ENCODE data around the gene MEX3A. TPM values are rescaled to one million over a fixed set of nuclear protein-coding genes. Genes with fewer than 3 reads are reported as not detected.
"Not testable (repeated sequence)": the region's sequence is repeated elsewhere in the genome, so short reads cannot be mapped to it uniquely, and the experiment has no call there.

Gene MEX3A
- polyA plus RNA-seq, 3 donors = 43.2 to 53.5 (median 50.1) TPM

DNA sequence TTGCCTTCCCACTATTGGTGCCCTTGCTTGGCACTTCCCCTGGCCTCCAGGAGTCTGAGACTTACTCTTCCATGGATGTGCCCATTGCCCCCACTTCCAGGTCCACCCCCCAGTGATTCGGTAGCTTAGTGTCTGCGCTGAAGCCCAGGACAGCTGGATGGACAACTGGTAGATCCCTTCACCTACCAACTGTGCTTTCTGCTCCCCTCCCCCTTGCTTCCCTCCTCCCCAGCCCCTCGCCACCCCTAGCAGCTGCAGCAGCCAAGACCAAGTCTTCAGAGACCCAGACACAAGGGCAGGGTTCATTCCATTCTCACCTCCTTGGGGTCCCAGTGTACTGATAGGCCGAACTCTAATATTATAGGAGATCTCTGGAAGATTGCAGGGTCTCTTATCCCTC lies 39.2 kb upstream of the MEX3A start:
- DNase-seq = no peak

DNA sequence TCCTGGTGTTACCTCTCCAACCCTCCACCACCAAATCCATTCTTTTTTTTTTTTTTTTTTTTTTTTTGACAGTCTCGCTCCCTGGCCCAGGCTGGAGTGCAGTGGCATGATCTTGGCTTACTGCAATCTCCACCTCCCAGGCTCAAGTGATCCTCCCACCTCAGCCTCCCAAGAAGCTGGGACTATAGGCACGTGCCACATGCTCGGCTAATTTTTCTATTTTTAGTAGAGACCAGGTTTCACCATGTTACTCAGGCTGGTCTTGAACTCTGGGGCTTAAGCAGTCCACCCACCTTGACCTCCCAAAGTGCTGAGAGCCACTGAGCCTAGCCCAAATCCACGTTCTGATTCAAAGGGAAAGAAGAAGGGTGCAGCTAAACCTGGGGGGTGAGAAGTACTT lies 38.7 kb upstream of the MEX3A start:
- DNase-seq = not testable (repeated sequence)

DNA sequence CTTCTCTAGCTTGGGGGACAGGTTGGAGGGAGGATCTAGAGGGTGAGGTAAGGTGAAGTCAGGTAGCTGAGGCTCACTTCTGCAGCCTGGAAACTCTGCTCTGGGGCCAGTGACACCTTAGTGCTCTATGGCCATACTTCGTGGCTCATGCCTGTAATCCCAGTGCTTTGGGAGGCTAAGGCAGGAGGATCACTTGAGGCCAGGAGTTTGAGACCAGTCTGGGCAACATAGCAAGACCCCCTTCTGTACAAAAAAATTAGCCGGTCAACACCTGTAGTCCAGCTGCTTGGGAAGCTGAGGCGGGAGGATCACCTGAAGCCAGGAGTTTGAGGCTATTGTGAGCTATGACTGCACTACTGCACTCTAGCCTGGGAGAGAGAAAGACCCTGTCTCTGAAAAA lies 38.1 kb upstream of the MEX3A start:
- no peak for DNase-seq

DNA sequence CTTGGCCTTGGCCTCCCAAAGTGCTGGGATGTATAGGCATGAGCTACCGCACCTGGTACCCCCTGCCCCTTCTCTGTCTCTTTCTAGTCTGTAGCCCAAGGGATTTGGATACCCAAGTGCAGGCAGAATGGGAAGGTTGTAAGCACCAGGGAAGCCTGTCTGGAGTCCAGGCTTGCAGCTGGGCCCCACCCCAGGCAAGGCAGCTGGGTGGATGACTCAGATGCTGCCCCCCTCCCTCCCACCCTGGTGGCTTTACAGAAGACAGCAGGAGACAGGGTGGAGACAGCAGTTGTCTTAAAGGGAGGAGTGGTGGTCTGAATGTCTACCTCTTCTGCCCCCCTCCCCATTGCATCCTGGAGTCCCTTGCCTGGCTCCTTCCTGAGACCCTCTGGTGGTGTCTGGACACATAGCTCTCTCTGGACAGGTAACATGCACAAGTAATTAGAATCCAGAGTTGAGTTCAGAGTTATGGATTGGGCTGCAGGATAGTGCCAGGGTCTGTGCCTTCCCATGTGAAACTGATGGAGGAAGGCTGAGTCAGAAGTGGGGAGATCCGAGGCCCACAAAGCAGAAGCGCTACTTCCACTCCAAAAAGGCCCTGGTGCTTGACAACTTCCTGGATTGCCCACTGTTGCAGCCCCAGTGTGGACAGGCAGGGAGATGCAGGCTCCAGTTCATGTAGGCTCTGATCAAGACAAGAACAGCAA lies 37.4 kb upstream of the MEX3A start:
- no peak for DNase-seq

DNA sequence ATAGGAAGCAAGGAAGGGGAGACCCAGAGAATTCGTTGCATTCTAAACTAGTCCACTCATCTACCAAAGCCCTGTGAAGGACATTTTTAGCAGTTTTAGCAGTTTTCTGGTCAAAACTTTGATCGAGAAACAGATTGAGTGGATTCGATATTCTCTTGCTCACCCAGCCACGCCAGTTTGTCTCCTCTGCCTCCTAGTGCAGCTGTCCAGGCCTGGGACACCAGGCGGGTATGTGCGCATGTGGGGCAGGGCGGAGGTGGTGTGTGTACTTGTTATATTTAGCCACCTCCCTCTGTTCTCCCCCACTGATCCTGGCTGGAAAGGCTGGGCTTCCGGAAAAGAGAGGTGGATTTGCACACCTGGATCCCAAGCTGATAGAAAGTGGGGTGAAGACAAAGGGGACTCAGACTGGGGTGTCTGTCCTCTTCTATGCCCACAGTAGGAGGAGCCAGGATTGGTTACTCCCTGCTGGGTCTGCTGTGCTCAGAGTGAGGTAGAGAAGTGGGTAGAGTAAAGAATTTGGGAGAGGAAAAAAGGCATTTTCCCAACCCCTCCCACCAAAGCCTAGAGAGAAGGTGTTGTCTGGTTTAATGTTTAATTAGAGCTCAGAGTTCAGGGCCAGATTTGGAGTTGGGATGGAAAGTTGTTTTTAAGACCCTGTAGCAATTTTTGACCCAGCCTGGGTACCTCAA lies 36.1 kb upstream of the MEX3A start:
- no peak for DNase-seq

DNA sequence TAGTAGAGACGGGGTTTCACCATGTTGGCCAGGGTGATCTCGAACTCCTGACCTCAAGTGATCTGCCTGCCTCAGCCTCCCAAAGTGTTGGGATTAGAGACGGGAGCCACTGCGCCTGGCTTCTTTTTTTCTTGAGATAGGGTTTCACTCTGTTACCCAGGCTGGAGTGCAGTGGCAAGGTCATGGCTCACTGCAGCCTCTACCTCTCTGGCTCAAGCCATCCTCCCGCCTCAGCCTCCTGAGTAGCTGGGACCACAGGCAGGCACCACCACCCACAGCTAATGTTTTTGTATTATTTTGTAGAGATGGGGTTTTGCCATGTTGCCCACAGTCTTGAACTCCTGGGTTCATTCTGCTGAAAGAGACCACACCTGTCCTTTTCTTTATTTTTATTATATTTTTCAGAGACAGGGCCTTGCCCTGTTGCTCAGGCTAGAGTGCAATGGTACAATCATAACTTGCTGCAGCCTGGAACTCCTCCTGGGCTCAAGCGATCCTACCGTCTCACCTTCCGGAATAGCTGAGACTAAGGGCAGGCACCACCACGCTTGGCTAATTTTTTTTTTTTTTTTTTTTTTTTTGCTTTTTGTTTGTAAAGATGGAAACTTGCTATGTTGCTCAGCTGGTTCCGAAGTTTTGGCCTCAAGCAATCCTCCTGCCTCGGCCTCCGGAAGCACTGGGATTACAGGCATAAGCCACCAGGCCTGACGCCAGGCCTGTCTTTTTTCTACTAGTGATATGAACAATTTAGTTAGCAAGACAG lies 35.3 kb upstream of the MEX3A start:
- no peak for DNase-seq

DNA sequence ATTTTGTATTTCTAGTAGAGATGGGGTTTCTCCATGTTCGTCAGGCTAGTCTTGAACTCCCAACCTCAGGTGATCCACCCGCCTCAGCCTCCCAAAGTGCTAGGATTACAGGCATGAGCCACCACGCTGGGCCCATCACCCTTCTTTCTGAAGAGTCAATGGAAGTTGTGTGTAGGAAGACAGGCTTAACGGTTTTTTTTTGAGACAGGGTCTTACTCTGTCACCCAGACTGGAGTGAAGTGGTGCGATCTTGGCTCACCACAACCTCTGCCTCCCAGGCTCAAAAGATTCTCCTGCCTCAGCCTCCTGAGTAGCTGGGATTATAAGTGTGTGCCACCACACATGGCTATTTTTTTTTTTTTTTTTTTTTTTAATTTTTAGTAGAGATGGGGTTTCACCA lies 34.5 kb upstream of the MEX3A start:
- DNase-seq = not testable (repeated sequence)

DNA sequence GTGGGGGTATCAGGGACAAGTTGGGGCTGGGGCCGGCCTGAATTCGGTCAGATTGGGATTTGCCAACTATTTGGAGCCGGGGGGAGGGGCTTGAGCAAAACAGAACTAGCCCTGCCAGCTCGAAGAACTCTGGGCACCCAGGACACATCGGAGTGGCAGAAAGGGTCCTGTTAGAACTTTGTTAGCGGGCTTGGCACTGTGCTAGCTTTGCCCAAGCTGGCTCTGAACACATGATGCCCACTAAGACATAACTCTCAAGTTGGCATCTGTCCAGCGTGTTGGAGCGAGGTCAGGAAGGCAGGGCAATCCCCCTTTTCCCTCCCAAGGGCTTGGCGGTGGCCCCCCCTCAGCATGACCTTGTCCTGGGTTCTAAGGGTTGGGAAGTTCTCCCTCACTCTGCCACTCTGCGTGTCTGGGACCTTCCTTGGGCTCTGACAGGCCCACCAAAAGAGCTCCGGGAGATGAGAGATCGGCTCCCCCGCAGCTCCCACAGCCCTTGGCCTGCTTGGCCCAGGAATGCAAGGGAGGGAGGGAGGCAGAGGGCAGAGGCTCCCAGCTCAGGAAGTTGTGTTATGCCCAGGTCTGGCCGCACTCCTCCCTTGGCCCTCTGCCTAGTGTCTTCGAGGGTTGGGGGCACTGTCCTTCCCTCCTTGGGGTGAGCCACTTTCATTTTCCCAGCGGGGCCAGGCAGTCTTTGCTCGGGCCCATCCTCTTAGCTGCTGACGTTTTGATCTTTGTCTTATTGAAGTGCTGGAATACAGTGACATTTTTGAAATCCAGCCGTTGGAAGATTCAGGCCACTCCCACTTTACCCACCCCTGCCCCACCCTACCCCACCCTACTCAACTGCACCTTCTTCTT lies 33.5 kb upstream of the MEX3A start:
- peak; percentile 83 for DNase-seq

DNA sequence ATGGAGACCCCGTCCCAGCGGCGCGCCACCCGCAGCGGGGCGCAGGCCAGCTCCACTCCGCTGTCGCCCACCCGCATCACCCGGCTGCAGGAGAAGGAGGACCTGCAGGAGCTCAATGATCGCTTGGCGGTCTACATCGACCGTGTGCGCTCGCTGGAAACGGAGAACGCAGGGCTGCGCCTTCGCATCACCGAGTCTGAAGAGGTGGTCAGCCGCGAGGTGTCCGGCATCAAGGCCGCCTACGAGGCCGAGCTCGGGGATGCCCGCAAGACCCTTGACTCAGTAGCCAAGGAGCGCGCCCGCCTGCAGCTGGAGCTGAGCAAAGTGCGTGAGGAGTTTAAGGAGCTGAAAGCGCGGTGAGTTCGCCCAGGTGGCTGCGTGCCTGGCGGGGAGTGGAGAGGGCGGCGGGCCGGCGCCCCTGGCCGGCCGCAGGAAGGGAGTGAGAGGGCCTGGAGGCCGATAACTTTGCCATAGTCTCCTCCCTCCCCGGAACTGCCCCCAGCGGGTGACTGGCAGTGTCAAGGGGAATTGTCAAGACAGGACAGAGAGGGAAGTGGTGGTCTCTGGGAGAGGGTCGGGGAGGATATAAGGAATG lies 32.8 kb upstream of the MEX3A start:
- no peak for DNase-seq

DNA sequence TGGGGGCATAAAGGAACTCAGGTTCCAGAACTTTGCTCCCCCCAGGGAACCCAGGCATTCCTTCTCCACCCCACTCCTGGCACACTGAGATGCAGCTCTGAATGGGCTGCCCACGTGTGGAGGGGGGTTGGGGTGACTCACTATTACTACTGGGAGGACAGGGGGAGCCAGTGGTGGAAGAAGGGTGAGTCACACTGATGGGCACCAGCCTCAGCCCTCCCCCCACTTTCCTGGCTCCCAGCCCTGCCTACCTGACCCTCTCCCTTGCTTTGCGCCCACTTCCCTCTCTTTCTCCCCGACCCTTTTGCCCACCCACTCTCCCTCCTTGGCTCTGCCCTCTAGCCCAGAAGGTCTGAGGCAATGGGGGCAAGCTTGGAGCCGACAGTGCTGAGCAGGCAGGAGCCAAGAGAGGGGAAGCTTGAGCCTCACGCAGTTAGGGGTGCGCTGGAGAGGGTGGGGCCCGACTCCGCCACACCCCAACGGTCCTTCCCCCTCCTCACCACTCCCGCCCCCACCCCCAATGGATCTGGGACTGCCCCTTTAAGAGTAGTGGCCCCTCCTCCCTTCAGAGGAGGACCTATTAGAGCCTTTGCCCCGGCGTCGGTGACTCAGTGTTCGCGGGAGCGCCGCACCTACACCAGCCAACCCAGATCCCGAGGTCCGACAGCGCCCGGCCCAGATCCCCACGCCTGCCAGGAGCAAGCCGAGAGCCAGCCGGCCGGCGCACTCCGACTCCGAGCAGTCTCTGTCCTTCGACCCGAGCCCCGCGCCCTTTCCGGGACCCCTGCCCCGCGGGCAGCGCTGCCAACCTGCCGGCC lies 32.0 kb upstream of the MEX3A start, which contains the start of gene LMNA:
Gene LMNA, plus strand, starts transcription at position 611 of the 818 bp plus-strand sequence. CDS start 208 bp downstream, outside the sequence.
- no peak for DNase-seq

DNA sequence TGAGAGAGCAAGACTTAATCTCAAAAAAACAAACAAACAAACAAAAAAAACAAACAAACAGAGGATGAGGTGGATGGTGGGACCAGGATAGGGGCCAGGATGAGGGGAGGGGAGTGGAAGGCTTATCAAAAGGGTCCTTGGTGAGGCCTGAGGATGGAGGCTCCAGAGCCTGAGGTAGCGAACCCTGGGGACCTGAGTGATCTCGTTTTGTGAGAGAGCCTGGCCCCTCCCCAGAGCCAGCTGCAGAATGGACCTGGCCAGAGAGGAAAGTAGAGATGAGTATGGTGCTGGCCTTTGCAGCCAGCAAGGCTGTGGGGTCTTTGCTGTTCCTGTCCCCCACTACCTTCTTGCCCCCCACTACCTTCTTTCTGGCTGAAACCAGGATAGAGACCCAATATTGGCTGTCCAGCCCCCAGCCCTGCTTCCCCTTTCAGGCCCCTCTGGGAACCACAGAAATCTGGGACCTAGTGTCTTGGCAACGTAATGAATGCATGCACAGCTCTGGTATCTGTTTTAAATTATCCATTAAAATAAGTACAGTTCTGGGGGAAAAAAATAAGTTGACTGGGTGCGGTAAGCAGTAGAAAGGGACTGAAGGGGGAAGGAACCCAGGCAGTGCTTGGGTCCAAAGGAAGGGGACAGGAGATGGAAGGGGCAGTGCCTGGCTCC lies 31.2 kb upstream of the MEX3A start:
- no peak for DNase-seq

DNA sequence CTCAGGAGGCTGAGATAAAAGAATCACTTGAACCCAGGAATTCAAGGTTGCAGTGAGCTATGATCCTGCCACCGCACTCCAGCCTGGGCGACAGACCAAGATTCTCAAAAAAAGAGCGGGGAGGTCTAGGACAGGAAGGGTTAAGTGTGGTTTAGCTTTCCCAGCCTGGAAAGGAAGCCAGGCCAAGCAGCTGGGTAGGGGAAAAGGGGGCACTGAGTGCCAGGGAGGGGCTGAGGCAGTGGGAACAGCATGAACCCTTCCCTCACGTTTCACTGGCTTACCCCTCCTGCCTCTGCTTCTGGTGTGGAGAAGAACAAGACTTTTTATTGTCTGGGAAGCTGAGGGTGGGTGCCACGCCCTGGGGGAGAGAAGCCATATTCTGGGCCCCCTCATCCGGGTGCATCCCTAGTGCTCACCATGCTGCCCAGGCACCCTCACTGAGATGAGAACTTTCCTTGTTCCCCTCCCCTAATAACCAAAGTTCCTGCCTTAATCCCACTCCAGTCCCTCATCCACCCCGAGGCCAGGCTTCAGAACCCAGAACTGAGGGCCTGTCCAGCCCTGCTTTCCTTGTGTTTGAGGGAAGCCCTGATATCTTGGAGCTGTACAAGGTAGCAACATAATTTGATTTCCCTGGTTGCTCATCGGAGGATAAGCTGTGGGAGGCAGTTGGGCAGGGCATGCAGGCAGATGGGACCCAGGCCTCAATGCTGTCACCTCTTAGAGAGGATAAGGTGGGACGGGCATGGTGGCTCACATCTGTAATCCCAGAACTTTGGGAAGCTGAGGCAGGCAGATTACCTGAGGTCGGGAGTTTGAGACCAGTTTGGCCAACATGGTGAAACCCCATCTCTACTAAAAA lies 30.2 kb upstream of the MEX3A start:
- DNase-seq = no peak

DNA sequence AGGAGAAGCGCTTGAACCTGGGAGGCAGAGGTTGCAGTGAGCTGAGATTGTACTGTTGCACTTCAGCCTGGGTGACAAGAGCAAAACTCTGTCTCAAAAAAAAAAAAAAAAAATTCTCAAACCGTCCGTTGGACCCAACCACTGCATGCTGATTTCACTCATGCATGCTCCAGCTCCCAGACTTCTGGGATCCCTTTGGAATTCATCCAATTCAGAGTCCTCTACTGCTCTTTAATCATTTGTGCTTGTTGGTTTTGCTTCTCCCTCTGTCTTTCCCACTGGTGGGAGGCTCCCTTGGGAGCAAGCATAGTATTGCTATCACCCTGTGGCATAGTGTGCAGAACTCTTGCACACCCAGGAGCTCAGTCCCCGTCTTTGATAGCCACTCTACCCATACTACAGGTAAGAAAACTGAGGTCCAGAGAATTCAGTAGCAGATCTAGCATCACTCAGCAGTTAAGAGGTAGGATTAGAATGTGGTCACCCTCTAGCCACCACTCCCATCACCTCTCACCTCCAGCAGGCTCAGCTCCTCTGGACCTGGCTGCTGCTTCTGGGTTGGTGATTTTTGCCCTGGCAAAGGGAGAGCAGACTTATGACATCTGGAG lies 29.2 kb upstream of the MEX3A start:
- no peak for DNase-seq

DNA sequence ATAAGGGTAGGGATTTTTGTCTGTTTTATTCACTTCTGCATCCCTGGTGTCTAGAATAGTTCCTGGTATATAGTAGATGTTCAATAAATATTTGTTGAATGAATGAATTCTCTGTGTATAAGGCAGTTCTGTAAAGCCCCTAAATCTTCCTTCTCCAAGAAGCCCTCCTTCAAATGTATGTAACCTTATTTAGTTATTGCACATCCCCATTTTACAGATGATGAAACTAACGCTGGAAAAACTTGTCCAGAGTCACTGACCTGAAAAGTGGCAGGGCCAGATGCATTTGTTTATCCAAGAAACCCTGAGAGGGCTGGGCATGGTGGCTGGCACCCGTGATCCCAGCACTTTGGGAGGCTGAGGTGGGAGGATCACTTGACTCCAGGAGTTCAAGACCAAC lies 28.0 kb upstream of the MEX3A start:
- no peak for DNase-seq

DNA sequence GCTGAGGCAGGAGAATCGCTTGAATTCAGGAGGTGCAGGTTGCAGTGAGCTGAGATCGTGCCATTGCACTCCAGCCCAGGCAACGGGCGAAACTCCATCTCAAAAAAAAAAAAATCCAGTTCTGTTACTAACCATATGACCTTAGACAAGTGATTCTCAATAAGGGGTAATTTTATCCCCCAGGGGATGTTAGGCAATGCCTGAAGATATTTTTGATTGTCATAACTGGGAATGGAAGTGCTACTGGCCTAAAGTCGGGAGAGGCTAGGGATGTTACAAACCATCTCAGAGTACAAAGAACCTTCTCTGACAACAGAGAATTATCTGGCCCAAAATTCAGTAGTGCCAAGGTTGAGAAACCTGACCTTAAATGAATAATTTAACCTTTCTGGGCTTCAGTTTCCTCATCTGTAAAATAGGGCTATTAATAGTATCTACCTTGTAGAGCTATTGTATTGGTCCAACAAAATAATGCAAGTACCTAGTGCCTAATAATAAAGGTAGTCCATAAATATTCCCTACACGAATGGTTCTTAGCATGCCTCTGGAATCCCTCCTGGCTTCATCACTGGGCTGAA lies 26.5 kb upstream of the MEX3A start:
- DNase-seq = no peak

DNA sequence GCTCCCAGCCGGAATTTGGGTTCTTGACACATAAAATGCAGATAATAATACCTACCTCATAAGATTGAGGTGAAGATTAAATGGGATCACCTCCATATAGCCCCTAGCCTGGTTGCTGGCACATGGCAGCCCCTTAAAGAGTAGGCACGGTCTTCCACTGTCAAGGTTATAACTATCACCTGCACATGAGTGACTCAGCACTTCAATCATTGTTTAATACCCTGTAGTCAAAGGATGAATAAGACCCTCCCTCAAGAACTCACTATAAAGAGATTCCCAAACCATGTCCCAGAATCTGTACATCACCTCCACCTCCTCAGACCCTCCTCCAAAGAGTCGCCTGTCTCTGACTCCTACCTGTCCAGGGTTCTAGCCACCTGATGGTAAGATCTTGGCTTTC lies 25.8 kb upstream of the MEX3A start:
- no peak for DNase-seq

DNA sequence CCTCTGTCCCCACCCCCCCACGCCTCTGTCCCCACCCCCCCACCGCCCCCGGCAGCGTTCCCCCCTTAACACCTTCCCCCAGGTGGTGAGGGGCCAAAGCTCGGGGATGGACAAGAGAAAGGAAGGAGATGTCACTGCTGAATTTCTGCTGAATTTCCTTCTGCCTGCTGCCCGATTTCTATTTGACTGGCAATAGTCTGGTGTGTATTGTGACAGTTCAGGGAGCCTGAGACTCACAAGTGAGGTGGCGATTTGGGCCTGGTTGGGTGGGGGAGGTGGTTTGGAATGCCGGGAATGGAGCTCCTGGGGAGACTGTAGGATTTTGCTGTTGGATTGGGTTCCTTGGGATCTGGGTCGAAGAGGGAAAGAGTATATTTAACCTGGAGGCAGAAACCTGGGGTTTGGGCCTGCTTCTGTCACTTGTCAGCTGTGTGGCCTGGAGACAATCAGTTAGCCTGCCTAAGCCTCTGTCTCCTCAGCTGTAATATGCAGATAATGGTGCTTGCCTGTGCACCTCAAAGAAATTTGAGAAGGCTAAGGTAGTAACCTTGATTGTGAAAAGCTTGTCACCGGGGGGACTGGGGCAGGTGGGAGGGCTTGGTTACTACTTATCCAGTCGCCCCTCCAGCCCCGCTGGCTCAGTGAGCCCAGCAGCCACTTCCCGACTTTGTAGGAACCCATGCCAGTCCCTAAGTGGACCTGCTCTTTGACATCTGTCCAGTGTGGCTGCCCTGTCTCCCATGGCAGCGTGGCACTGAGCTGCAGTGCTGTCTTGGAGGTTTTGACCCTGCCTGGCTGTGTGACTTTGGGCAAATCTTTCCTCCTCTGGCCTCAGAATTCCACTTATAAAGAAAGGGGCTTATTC lies 24.6 kb upstream of the MEX3A start:
- no peak for DNase-seq

Data from renal pelvis (tissue), 4 donors.